Vein endothelial cell (primary cell): ENCODE data around the gene KRTAP12-1. TPM values are rescaled to one million over a fixed set of nuclear protein-coding genes. Genes with fewer than 3 reads are reported as not detected.

Experiments used
- small RNA-seq: library from RNA; depleted of rRNA; stranded (forward); fragments of <200 nt; gene quantifications from one replicate; pipeline ENCODE3, GENCODE V24; 2012
- total RNA-seq: library from RNA; depleted of rRNA; stranded (reverse); fragments of >200 nt; gene quantifications from 2 replicates; pipeline ENCODE4 v1.2.3, GENCODE V29; 2012

Gene KRTAP12-1, protein sequence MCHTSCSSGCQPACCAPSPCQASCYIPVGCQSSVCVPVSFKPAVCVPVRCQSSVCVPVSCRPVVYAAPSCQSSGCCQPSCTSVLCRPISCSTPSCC
- total RNA-seq: not detected in 2 replicates

DNA sequence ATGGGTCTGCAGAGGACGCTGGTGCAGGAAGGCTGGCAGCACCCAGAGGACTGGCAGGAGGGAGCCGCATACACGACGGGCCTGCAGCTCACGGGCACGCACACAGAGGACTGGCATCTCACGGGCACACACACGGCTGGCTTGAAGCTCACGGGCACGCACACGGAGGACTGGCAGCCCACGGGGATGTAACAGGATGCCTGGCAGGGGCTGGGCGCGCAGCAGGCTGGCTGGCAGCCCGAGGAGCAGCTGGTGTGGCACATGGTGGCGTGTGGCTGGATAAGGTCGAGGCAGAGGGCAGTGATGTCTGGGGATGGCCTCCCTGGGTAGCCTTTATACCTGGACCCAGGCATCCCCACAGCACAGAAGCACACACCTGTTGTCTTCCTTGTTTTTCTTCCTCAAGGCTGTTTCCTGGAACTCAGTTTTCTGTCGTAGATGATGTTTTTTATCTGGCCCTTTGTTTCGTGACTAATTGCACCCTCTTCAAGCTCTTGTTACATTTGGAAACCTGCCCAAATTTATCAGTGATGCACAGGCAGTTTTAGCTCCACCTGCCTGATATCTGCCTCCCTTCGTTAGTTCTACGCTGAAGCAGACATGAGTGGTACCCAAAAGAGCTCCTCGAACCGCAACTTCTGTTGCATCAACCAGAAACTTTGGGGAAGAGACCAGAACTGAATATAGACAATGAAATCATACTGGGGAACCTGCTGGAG, at the start of gene KRTAP12-1:
KRTAP12-1 (minus strand) TSS at position 303 of the 719 bp plus-strand sequence; CDS start at position 263, 40 bp downstream.

DNA sequence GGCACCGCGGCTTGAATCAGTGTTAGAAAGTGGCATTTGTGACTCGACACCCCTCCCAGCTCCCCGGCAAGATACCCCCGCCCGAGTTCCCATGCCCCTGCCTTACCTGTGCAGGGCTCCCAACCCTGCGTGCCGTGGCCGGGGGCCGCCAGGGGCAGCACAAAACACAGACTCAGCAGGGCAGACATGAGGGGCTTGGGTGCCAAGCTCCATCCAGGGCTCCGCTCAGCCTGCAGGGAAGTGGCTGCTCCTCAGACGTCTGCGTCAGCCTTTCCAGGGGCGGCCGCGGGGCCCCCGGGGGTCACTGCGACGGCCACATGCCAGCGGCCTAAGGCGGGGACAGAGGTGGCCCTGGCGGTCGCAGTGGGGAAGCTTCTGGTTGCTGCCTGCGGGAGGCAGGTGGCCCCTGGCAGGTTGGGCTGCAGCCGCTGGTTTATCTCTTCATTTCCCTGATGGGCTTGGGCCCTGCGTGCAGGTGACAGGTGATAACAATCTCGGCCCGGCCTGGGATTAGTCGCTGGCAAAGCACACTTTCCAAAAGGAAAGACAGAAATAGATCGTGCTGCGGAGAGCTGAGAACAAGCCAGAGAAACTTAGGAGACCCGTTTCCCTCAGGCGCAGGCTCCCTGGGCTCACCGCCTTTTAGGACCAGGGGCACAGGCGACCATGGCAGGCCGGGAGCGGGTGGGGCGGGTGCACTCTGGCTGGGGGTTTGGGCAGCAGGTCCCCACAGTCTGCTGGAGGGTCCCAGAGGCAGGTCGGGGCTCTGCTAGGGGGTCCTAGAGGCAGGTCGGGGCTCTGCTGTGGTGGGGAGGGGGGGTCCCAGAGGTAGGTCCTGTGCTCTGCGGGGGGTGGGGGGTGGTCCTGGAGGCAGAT, 29.6 kb upstream of the KRTAP12-1 start, which contains the start of gene TSPEAR:
TSPEAR (minus strand) TSS at position 246 of the 876 bp plus-strand sequence; CDS start at position 188, 58 bp downstream.

DNA sequence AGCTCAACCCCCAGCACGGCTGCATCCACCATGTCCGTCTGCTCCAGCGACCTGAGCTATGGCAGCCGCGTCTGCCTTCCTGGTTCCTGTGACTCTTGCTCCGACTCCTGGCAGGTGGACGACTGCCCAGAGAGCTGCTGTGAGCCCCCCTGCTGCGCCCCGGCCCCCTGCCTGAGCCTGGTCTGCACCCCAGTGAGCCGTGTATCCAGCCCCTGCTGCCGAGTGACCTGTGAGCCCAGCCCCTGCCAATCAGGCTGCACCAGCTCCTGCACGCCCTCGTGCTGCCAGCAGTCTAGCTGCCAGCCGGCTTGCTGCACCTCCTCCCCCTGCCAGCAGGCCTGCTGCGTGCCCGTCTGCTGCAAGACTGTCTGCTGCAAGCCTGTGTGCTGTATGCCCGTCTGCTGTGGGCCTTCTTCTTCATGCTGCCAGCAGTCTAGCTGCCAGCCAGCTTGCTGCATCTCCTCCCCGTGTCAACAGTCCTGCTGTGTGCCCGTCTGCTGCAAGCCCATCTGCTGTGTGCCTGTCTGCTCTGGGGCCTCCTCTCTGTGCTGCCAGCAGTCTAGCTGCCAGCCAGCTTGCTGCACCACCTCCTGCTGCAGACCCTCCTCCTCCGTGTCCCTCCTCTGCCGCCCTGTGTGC, 15.3 kb upstream of the KRTAP12-1 start, which contains the start of gene KRTAP10-12:
KRTAP10-12 (plus strand) TSS at position 1 of the 639 bp plus-strand sequence; CDS start at position 31, 30 bp downstream.

DNA sequence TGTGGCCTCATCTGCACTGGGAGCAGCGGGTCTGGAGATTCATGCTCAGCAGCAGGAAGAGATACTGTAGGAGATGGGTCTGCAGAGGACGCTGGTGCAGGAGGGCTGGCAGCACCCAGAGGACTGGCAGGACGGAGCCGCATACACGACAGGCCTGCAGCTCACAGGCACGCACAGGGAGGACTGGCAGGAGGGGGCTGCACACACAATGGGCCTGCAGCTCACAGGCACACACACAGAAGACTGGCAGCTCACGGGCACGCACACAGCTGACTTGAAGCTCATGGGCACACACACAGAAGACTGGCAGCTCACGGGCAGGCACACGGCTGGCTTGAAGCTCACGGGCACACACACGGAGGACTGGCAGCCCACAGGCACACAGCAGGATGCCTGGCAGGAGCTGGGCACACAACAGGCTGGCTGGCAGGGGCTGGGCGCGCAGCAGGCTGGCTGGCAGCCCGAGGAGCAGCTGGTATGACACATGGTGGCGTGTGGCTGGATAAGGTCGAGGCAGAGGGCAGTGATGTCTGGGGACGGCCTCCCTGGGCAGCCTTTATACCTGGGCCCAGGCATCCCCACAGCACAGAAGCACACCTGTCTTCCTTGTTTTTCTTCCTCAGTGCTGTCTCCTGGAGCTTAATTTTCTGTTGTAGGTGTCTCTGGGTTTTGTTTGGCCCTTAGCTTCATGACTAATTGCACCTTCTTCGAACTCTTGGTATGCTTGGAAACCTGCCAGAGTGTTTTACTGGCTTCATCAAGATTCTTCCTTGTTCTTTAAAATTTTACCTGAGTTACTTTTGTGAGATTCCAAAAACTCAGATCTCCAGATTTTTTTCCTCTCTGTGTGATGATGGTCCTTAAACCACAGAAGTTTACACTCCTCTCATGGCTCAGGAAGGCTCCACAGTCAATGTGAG, 15.3 kb downstream of the KRTAP12-1 start, which contains the start of gene KRTAP12-2:
KRTAP12-2 (minus strand) TSS at position 527 of the 920 bp plus-strand sequence; CDS start at position 486, 41 bp downstream.

GRCh38 chr21:44657635-44658540, 24.1 kb downstream of the KRTAP12-1 start, which contains the start of gene KRTAP12-3:
TSS of gene KRTAP12-3 (plus strand) at chr21:44657932. CDS start at chr21:44657980, 48 bp downstream.

GRCh38 chr21:44654576-44655175, 27.3 kb downstream of the KRTAP12-1 start, which contains the start of gene KRTAP12-4:
TSS of gene KRTAP12-4 (minus strand) at chr21:44654659. CDS start at chr21:44654614, 45 bp downstream.

DNA sequence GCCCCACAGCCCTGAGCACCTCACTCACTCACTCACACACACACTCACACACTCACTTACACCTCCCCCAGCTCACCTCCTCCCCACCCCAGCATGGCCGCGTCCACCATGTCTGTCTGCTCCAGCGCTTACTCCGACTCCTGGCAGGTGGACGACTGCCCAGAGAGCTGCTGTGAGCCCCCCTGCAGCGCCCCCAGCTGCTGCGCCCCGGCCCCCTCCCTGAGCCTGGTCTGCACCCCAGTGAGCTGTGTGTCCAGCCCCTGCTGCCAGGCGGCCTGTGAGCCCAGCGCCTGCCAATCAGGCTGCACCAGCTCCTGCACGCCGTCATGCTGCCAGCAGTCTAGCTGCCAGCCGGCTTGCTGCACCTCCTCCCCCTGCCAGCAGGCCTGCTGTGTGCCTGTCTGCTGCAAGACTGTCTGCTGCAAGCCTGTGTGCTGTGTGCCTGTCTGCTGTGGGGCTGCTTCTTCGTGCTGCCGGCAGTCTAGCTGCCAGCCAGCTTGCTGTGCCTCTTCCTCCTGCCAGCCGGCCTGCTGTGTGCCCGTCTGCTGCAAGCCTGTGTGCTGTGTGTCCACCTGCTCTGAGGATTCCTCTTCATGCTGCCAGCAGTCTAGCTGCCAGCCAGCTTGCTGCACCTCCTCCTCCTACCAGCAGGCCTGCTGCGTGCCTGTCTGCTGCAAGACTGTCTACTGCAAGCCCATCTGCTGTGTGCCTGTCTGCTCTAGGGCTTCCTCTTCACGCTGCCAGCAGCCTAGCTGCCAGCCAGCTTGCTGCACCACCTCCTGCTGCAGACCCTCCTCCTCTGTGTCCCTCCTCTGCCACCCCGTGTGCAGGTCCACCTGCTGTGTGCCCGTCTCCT, 35.4 kb downstream of the KRTAP12-1 start, which contains the start of gene KRTAP10-11:
KRTAP10-11 (plus strand) TSS at position 49 of the 856 bp plus-strand sequence; CDS start at position 94, 45 bp downstream.

GRCh38 chr21:44637018-44637850, 44.7 kb downstream of the KRTAP12-1 start, which contains the start of gene KRTAP10-10:
TSS of gene KRTAP10-10 (plus strand) at chr21:44637356. CDS start at chr21:44637418, 62 bp downstream.

Small RNA genes lying within 50 kb of the gene (small RNA-seq; reads per million reads assigned to genes)
- gene KRTAP12-6P: not detected

Other genes with a start within 250 kb of the KRTAP12-1 start
- 2.3 and 3.2 TPM in 2 replicates for gene LRRC3, start 226.7 kb downstream of the KRTAP12-1 start, total RNA-seq
- gene KRTAP10-1, start 142.0 kb downstream of the KRTAP12-1 start, total RNA-seq: not detected in 2 replicates
- gene KRTAP10-2, start 130.7 kb downstream of the KRTAP12-1 start, total RNA-seq: not detected in 2 replicates
- not detected in 2 replicates for gene KRTAP10-3, start 123.4 kb downstream of the KRTAP12-1 start, total RNA-seq
- not detected in 2 replicates for gene KRTAP10-4, start 108.4 kb downstream of the KRTAP12-1 start, total RNA-seq
- gene KRTAP10-5, start 101.6 kb downstream of the KRTAP12-1 start, total RNA-seq: not detected in 2 replicates
- not detected in 2 replicates for gene KRTAP10-6, start 89.7 kb downstream of the KRTAP12-1 start, total RNA-seq
- not detected in 2 replicates for gene KRTAP10-7, start 81.6 kb downstream of the KRTAP12-1 start, total RNA-seq
- not detected in 2 replicates for gene KRTAP10-8, start 70.1 kb downstream of the KRTAP12-1 start, total RNA-seq
- gene KRTAP10-9, start 55.1 kb downstream of the KRTAP12-1 start, total RNA-seq: not detected in 2 replicates
- not detected in 2 replicates for gene KRTAP10-10, start 44.8 kb downstream of the KRTAP12-1 start, total RNA-seq
- gene KRTAP10-11, start 35.7 kb downstream of the KRTAP12-1 start, total RNA-seq: not detected in 2 replicates
- not detected in 2 replicates for gene KRTAP12-4, start 27.5 kb downstream of the KRTAP12-1 start, total RNA-seq
- not detected in 2 replicates for gene KRTAP12-3, start 24.2 kb downstream of the KRTAP12-1 start, total RNA-seq
- gene KRTAP12-2, start 15.2 kb downstream of the KRTAP12-1 start, total RNA-seq: not detected in 2 replicates
- not detected in 2 replicates for gene KRTAP10-12, start 15.0 kb upstream of the KRTAP12-1 start, total RNA-seq
- gene TSPEAR, start 29.4 kb upstream of the KRTAP12-1 start, total RNA-seq: not detected in 2 replicates
- gene UBE2G2, start 119.7 kb upstream of the KRTAP12-1 start, total RNA-seq: 105 and 121 TPM in 2 replicates
- 96.0 and 96.6 TPM in 2 replicates for gene SUMO3, start 135.9 kb upstream of the KRTAP12-1 start, total RNA-seq
- gene PTTG1IP, start 191.5 kb upstream of the KRTAP12-1 start, total RNA-seq: 382 and 467 TPM in 2 replicates
- gene ITGB2, start 238.7 kb upstream of the KRTAP12-1 start, total RNA-seq: 0.33 and 0.48 TPM in 2 replicates